ENCODE results near the gene HCRTR2.

DNA sequence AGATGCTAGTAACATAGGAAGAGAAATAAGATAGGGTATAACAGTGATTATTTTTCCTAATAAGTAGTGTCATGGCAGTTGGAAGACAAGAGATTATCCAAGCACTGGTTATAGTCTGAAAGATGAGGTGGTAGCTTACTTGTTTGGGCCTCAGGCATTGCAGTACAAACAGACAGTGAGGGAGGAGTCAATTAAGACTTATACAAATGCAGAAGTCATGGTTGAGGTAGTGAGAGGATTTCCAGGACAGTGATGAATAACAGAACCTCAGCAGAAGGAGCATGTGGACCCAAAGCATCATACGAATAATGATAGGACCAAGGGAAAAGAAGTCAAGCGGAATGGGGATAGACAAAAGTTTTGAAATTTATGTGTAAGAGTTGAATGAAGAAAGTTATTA, 53.5 kb downstream of the HCRTR2 start:
- TF ChIP-seq, protein P1, sequence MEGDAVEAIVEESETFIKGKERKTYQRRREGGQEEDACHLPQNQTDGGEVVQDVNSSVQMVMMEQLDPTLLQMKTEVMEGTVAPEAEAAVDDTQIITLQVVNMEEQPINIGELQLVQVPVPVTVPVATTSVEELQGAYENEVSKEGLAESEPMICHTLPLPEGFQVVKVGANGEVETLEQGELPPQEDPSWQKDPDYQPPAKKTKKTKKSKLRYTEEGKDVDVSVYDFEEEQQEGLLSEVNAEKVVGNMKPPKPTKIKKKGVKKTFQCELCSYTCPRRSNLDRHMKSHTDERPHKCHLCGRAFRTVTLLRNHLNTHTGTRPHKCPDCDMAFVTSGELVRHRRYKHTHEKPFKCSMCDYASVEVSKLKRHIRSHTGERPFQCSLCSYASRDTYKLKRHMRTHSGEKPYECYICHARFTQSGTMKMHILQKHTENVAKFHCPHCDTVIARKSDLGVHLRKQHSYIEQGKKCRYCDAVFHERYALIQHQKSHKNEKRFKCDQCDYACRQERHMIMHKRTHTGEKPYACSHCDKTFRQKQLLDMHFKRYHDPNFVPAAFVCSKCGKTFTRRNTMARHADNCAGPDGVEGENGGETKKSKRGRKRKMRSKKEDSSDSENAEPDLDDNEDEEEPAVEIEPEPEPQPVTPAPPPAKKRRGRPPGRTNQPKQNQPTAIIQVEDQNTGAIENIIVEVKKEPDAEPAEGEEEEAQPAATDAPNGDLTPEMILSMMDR (IDR thresholded peaks at IDR 0.05), result no peak
- no peak for TF ChIP-seq POLR2A (IDR thresholded peaks at IDR 0.05)

Data from upper lobe of left lung (tissue), 4 donors.